NOMO-1 treated with dmso at 0.1 percent for 144 hours (cell line): ENCODE results near the gene CHD9NB.

Experiments
- DNase-seq: peaks from one replicate; lab custom pipeline; 2025; ENCODE audit not compliant: unreplicated experiment; lab: John Stamatoyannopoulos, UW

CHD9NB gene

GRCh38 chr16:53035176-53035942 lies 17.3 kb downstream of the CHD9NB start:
- no peak for DNase-seq

DNA sequence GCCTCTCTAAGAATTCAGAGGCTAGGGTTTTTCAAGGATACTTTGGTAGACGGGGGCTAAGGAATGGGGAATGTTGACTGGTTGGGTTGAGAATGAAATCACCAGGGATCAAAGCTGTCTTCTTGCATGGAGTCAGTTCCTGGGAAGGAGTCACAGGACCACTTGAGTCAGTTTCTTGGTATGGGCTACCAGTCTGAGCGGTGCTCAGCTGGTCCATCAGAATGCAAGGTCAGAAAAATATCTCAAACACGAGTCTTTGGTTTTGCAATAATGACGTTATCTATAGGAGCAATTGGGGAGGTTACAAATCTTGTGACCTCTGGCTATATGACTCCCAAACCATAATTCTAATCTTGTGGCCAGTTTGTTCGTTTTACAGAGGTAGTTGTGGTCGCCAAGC lies 18.4 kb downstream of the CHD9NB start:
- no peak for DNase-seq

- no peak for DNase-seq
Measured at GRCh38 chr16:53031323-53031942, 21.3 kb downstream of the CHD9NB start.

DNA sequence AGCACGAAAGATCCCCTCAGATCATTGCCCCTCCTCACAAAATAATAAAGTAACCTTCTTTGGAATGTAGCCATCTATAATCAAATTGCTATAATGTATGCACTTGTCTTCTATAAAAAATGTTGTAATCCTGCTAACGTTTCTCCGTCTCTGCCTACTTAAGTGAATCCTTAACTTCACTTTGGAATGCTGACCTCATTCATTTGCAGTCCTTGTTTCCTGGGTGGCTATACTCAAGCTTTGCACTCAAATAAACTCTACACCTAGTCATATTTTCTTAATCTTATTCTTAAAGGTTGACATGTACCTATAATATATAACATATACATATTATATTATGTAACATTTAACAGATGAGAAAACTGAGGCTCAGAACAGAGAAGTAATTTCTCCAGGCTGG lies 22.7 kb downstream of the CHD9NB start:
- DNase-seq = no peak

DNA sequence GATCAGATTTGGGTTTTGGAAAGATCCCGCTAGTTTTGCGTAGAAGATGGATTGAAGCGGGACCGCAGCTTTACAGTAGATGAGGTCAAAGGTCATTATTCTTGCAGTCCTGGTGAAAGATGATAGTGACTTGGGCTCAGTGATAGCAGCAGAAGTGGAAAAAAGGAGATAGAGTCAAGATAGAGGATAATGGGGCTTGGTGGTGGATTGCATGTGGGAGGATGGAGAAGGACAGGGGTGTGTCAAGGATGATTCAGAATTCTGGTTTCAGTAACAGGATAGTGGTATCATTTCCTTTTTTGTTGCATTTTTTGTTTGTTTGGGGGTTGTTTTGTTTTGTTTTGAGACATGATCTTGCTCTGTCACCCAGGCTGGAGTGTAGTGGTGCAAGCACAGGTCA lies 28.7 kb downstream of the CHD9NB start:
- no peak for DNase-seq

- no peak for DNase-seq
Measured at GRCh38 chr16:53022374-53022773, 30.3 kb downstream of the CHD9NB start.

GRCh38 chr16:53018834-53019416 lies 33.8 kb downstream of the CHD9NB start:
- DNase-seq = no peak

DNA sequence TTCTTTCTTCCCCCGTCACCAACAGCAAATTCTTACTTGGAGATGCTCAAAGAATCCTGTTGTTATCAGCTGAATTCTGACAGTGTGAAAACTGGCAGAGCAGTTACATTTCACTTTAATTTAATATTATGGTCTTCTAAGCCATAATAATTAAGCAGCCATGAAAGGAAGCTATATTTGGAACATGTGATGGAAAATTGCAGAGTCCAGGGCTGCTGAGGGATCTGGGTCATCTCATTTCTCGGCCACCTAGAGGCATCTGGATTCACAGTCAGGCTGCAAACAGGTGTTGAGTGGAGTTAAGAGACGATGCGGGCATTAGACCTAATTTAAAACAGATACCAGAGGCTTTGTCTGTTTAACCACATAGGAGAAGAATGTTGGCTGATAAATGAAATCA lies 38.4 kb downstream of the CHD9NB start:
- DNase-seq = no peak

- no peak for DNase-seq
Measured at GRCh38 chr16:53007095-53007494, 45.6 kb downstream of the CHD9NB start.

DNA sequence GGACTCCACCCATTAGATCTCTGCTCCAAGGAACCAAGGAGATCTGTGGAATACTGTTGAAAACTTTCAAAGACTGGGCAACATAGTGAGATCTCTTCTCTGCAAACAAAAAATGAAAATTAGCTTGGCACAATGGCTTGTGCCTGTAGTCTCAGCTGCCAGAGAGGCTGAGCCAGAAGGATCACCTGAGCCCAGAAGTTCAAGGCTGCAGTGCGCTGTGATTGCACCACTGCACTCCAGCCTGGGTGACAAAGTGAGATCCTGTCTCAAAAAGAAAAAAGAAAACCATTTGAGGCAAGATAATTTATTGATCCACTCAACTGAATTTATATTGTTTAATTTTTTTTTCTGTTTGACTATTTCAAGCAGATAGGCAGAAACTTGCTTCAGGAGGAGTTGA lies 54.8 kb downstream of the CHD9NB start:
- no peak for DNase-seq

DNA sequence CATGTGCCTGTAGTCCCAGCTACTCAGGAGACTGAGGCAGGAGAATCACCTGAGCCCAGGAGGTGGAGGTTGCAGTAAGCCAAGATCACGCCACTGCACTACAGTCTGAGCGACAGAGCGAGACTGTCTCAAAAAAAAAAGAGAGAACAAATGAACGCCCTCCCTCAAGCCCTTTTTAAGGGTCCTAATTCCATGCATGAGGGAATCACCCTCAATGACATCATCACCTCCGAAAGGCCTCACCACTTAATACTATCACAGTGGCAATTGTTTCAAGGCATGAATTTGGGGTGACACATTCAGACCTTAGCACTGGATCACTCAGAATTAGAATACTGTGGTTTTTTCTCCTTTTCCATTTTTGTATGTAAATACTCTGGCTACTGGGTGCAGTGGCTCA lies 57.8 kb downstream of the CHD9NB start:
- DNase-seq = no peak

DNA sequence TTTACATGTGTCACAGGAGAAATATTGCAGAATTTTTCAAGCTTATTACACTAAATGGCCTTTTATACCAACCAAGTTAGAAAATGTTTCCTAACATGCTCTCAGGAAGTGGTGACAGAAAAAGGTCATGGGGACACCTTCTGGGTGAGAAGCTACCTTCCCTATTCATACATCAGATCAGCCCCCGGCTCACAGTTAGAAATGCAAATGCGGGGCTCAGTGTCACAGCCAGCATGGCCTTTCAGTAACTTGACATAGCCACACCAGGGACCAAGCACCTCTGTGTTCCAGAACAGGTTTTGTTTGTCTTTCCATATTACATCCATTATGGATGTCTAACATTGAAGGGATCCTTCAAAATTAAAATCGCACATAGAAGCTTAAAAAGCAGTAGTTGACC lies 59.5 kb downstream of the CHD9NB start:
- no peak for DNase-seq

DNA sequence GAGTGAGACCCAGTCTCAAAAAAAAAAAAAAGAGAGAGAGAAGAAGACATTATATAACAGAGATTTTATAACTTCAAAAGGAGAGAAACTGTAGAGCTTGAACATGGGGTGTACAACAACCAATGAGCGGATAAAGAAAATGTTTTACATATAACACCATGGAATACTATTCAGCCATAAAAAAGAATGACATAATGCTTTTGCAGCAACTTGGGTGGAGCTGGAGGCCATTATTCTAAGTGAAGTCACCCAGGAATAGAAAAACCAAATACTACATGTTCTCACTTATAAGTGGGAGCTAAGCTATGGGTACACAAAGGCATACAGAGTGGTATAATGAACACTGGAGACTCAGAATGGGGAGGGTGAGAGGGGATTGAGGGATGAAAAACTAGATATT lies 61.1 kb downstream of the CHD9NB start:
- no peak for DNase-seq
